ENCODE results near the gene EVI5. TPM values are rescaled to one million over a fixed set of nuclear protein-coding genes. Genes with fewer than 3 reads are reported as not detected.

The EVI5 gene
- polyA plus RNA-seq, 1 donor from 2014 or later, result 8.5 TPM

DNA sequence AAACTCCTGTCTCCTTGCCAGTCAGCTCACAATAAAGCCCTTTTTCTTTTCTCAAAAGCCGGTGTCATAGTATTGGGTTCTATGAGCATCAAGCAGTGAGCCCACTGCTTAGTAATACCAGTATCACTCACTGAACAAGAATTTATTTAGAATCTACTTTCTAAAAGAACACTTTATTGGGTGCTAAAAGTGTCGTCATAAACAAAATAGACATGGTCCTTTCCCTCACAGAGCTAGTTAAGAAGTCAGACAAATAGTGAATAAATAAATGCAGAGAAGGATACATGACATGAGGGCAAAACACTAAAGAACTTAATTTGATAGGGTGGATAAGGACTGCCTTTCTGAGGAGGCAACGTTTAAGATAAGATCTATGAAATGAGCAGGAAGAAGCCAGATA, 32.2 kb downstream of the EVI5 start:
- no peak overlapping the region for H3K9ac ChIP-seq (ENCODE audit: low read length)
- H3K4me2 ChIP-seq (ENCODE audit: low read length), result no peak overlapping the region
- H3K27ac ChIP-seq (ENCODE audit: low read length), result no peak overlapping the region

DNA sequence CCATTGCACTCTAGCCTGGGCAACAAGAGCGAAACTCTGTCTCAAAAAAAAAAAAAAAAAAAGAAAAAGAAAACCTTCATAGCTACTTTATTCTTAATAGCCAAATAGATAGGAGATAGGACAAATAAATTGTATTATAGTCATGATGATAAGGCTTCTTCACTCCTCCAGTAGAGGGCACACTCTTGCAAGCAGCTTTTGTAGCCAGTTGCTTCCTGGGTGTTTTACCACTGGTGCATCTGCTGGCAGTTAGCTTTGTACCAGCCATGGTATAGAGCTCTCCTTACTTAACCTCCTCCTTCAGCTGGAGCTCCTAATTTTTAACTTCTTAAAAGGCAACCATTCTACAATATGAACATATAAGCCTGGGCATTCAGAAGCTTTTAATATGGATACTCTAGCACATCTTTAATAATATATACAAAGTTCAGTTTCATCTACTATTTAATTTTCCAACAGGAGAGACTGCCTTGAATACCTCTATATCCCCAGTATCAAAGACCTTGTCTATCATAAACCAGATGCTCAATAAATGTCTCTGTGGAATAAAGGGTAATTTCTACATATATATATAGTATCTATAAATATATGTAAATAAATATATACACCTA, 35.8 kb downstream of the EVI5 start:
- H3K9me3 ChIP-seq (ENCODE audit: low read length), result no peaks in the 10 kb centered on the region
- no peak overlapping the region for H3K9ac ChIP-seq (ENCODE audit: low read length)
- TF ChIP-seq EZH2 (IDR thresholded peaks at IDR 0.05; ENCODE audit: borderline replicate concordance, insufficient read depth, low read length, poor library complexity, severe bottlenecking), result no peak
- TF ChIP-seq RAD21 (conservative IDR thresholded peaks at IDR 0.05), result no peak
- no peak for TF ChIP-seq EP300 (conservative IDR thresholded peaks at IDR 0.05; ENCODE audit: poor library complexity, severe bottlenecking)
- TF ChIP-seq, protein P1, sequence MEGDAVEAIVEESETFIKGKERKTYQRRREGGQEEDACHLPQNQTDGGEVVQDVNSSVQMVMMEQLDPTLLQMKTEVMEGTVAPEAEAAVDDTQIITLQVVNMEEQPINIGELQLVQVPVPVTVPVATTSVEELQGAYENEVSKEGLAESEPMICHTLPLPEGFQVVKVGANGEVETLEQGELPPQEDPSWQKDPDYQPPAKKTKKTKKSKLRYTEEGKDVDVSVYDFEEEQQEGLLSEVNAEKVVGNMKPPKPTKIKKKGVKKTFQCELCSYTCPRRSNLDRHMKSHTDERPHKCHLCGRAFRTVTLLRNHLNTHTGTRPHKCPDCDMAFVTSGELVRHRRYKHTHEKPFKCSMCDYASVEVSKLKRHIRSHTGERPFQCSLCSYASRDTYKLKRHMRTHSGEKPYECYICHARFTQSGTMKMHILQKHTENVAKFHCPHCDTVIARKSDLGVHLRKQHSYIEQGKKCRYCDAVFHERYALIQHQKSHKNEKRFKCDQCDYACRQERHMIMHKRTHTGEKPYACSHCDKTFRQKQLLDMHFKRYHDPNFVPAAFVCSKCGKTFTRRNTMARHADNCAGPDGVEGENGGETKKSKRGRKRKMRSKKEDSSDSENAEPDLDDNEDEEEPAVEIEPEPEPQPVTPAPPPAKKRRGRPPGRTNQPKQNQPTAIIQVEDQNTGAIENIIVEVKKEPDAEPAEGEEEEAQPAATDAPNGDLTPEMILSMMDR (IDR thresholded peaks at IDR 0.05; ENCODE audit: poor library complexity, severe bottlenecking), result no peak
- TF ChIP-seq, protein P2, sequence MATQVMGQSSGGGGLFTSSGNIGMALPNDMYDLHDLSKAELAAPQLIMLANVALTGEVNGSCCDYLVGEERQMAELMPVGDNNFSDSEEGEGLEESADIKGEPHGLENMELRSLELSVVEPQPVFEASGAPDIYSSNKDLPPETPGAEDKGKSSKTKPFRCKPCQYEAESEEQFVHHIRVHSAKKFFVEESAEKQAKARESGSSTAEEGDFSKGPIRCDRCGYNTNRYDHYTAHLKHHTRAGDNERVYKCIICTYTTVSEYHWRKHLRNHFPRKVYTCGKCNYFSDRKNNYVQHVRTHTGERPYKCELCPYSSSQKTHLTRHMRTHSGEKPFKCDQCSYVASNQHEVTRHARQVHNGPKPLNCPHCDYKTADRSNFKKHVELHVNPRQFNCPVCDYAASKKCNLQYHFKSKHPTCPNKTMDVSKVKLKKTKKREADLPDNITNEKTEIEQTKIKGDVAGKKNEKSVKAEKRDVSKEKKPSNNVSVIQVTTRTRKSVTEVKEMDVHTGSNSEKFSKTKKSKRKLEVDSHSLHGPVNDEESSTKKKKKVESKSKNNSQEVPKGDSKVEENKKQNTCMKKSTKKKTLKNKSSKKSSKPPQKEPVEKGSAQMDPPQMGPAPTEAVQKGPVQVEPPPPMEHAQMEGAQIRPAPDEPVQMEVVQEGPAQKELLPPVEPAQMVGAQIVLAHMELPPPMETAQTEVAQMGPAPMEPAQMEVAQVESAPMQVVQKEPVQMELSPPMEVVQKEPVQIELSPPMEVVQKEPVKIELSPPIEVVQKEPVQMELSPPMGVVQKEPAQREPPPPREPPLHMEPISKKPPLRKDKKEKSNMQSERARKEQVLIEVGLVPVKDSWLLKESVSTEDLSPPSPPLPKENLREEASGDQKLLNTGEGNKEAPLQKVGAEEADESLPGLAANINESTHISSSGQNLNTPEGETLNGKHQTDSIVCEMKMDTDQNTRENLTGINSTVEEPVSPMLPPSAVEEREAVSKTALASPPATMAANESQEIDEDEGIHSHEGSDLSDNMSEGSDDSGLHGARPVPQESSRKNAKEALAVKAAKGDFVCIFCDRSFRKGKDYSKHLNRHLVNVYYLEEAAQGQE (IDR thresholded peaks at IDR 0.05; ENCODE audit: borderline replicate concordance), result no peak
- no peak for TF ChIP-seq SMC3 (conservative IDR thresholded peaks at IDR 0.05; ENCODE audit: poor library complexity)
- TF ChIP-seq TAF1 (IDR thresholded peaks at IDR 0.05; ENCODE audit: low read depth), result no peak
- TF ChIP-seq MXI1 (conservative IDR thresholded peaks at IDR 0.05; ENCODE audit: poor library complexity, severe bottlenecking), result no peak
- no peak for TF ChIP-seq POLR2AphosphoS5 (IDR thresholded peaks at IDR 0.05)
- no peaks in the 10 kb centered on the region for H4K20me1 ChIP-seq (ENCODE audit: insufficient read depth)
- H3K4me2 ChIP-seq (ENCODE audit: low read length), result no peak overlapping the region
- H3K9me2 ChIP-seq (ENCODE audit: insufficient read depth, low read length), result no peaks in the 10 kb centered on the region
- no peaks in the 10 kb centered on the region for H3F3A ChIP-seq (ENCODE audit: insufficient read depth, low read length, poor library complexity, severe bottlenecking)
- no peaks in the 10 kb centered on the region for H3K36me3 ChIP-seq (ENCODE audit: insufficient read depth, low read length)
- H3K27me3 ChIP-seq (ENCODE audit: insufficient read depth, low read depth, low read length), result no peaks in the 10 kb centered on the region
- H2AFZ ChIP-seq (ENCODE audit: low read depth, low read length), result no peak overlapping the region
- H3K4me3 ChIP-seq (ENCODE audit: low read length), result no peak overlapping the region
- no peaks in the 10 kb centered on the region for H3K79me2 ChIP-seq (replicated peaks; ENCODE audit: insufficient read depth, low read length)
- no peak overlapping the region for H3K27ac ChIP-seq (ENCODE audit: low read length)

More for the DNA sequence above, 32.2 kb downstream of the EVI5 start:
- Histone ChIP-seq H3K4me3 (ENCODE audit: low read length) (no peak overlapping the region), H3K36me3 (ENCODE audit: insufficient read depth, low read length) (no peaks in the 10 kb centered on the region), H4K20me1 (ENCODE audit: insufficient read depth) (no peaks in the 10 kb centered on the region), H2AFZ (ENCODE audit: low read depth, low read length) (no peak overlapping the region), H3K27me3 (ENCODE audit: insufficient read depth, low read depth, low read length) (no peaks in the 10 kb centered on the region), H3K9me3 (ENCODE audit: low read length) (no peaks in the 10 kb centered on the region), H3F3A (ENCODE audit: insufficient read depth, low read length, poor library complexity, severe bottlenecking) (no peaks in the 10 kb centered on the region), H3K9me2 (ENCODE audit: insufficient read depth, low read length) (no peaks in the 10 kb centered on the region), H3K79me2 (replicated peaks; ENCODE audit: insufficient read depth, low read length) (no peaks in the 10 kb centered on the region)
- TF ChIP-seq POLR2AphosphoS5 (IDR thresholded peaks at IDR 0.05) (no peak), EZH2 (IDR thresholded peaks at IDR 0.05; ENCODE audit: borderline replicate concordance, insufficient read depth, low read length, poor library complexity, severe bottlenecking) (no peak), EP300 (conservative IDR thresholded peaks at IDR 0.05; ENCODE audit: poor library complexity, severe bottlenecking) (no peak)
